Fibroblast of villous mesenchyme (primary cell): Measurements from ENCODE around the gene KIAA1755. TPM values are rescaled to one million over a fixed set of nuclear protein-coding genes. Genes with fewer than 3 reads are reported as not detected.
A peak's percentile ranks its signal among the peaks of the same experiment; 100 is the strongest.

Experiments used
- DNase-seq: peaks from one replicate; pipeline ENCODE4 v3.0.0-alpha.2; 2010; ENCODE audit warnings: low read depth
- H3K4me3 ChIP-seq: 2 replicates; pipeline ENCODE4 v1.5.1; 2011; ENCODE audit warnings: low read depth, mild to moderate bottlenecking, low read length
- CTCF ChIP-seq: IDR thresholded peaks from 2 replicates; pipeline ENCODE4 v1.5.1; 2012; ENCODE audit warnings: low read depth, mild to moderate bottlenecking, low read length; ENCODE audit not compliant: insufficient read depth
- total RNA-seq: library from RNA; depleted of rRNA; stranded (reverse); fragments of >200 nt; gene quantifications from 2 replicates; pipeline ENCODE4 v1.2.3, GENCODE V29; 2012

Gene KIAA1755
- total RNA-seq, 1 donor: 1.3 TPM

- TF ChIP-seq CTCF: no peak
- DNase-seq: no peak
- no peak overlapping the region for H3K4me3 ChIP-seq
Measured at GRCh38 chr20:38192323-38192885, 68.1 kb downstream of the KIAA1755 start.

GRCh38 chr20:38191654-38192053, 68.9 kb downstream of the KIAA1755 start:
- no peak for TF ChIP-seq CTCF
- H3K4me3 ChIP-seq: no peak overlapping the region
- no peak for DNase-seq

- no peak for TF ChIP-seq CTCF
- no peak overlapping the region for H3K4me3 ChIP-seq
- no peak for DNase-seq
Measured at GRCh38 chr20:38190936-38191371, 69.6 kb downstream of the KIAA1755 start.

GRCh38 chr20:38190166-38190565, 70.4 kb downstream of the KIAA1755 start:
- no peak overlapping the region for H3K4me3 ChIP-seq
- no peak for DNase-seq
- no peak for TF ChIP-seq CTCF

- H3K4me3 ChIP-seq: no peak overlapping the region
- TF ChIP-seq CTCF: peak; percentile 45
- peak; percentile 63 for DNase-seq
Measured at GRCh38 chr20:38187517-38187916, 73.0 kb downstream of the KIAA1755 start.

GRCh38 chr20:38186788-38187221, 73.7 kb downstream of the KIAA1755 start:
- DNase-seq: no peak
- no peak overlapping the region for H3K4me3 ChIP-seq
- TF ChIP-seq CTCF: no peak

- no peak for TF ChIP-seq CTCF
- no peak for DNase-seq
- H3K4me3 ChIP-seq: no peak overlapping the region
Measured at GRCh38 chr20:38184101-38184500, 76.4 kb downstream of the KIAA1755 start.
